Activated T-cell treated with anti-CD3 and anti-CD28 coated beads, Interleukin-2, amount 50 U/mL, for 1 hour (primary cell): Measurements from ENCODE around the gene AGBL4.
A peak's percentile ranks its signal among the peaks of the same experiment; 100 is the strongest.

ENCODE experiments used
- DNase-seq: peaks from one replicate; pipeline ENCODE4 v3.0.0-alpha.2; 2020

Gene AGBL4

DNA sequence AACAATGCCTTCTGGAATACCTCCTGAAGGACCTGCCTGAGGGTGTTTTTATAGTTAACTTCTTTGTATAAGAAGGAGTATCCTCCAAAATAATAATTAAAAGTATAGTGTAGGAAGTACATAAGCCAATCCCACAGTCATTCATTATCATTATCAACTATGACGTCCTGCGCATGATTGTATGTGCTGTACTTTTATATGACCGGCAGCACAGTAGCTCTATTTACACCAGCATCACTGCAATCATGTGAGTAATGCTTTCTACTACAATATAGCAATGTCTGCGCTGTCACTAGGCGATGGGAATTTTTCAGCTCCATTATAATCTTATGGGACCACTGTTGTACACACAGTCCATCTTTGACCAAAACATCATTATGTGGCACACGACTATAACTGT, 1319.0 kb downstream of the AGBL4 start:
- DNase-seq = no peak

DNA sequence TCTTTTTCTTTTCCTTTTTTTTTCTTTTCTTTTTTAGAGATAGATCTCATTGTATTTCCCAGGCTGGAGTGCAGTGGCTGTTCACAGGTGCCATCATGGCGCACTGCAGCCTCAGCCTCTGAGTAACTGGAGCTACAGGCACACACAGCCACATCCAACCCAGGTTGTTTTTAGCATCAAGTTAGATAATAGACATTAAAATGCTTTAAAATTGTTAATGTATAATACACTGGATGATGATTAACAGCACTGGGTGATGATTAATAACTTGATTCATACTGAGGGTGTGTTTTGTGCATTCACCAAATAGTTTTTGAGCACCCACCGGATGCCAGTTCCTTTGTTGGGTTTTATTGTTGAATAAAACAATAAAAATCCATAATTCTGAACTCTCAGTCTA, 1322.3 kb downstream of the AGBL4 start:
- no peak for DNase-seq

DNA sequence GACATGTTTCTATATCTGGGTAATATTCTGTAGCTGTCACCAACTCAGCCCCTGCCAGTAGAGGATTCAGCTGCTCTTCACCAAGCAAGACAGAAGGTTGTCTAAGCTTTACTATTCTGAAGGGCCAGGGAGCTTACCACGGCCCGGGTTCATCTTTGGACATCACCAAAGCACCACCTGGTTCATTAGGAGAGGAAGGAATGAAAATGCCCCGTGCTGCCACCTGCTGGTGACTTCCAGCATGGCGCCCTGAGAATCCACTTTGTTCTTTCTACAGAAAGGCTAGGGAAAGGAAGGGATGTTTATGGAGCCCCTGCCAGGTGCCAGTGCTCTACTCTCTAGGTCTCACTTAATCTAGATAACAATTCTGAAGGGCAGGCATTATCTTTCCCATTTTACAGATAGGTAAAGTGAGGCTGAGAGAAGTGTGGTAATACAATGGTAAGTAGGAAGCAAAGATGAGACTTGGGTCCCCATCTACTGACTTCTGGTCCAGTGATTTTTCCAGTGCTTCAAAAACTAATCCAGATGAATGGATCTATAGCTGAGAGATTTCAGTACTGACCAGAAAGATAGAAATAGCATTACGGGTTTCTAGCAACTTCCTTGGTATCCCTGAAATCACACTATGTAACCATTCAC, 1326.6 kb downstream of the AGBL4 start:
- peak; percentile 52 for DNase-seq

DNA sequence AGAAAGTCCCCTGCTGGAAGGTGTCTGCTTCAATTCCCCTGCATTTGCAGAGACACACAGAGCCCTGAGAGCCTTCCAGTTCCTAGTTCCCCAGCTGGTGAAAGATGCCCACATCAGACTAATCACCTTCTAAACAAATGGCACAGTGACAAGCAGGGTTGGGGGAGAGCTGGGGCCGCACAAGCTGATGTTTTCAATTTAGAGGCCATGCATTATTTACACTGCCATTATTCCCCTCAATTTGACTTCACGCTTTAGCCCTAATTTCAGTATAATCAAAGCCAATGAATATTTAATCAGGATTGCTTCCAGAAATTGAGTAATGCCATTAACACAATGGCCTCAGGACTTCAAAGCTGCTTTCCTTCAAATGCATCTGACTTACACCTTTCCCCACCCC, 1328.6 kb downstream of the AGBL4 start:
- DNase-seq = no peak

DNA sequence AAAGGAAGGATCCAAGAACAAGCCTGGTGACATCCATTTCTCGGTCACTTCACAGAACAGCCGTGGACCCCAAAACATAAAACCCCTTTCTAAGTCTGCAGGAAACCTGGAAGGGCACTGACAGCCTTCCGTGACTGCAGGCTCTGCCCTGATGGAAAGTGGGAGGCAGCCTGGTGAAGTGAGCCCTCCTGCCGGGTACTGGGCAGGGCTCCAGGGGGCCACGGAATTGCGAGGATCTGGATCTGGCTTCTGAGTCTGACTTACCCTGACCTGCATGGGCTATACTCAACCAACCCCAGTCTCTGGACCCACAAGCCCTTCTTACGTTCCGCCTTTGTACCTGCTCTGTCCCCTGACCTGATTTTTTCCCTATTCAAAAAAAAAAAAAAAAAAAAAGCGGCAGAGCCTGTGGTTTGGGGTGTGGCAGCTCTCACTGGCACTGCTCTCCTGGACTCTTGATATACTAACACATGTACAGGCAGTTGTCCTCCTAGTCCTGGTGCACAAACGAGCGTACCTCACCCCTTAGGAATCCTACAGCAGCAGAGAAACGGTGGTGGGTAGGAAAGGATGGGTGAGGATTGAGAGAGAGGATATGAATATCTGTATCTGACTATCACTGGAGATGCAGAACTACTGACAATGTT, 1330.0 kb downstream of the AGBL4 start:
- DNase-seq = no peak

DNA sequence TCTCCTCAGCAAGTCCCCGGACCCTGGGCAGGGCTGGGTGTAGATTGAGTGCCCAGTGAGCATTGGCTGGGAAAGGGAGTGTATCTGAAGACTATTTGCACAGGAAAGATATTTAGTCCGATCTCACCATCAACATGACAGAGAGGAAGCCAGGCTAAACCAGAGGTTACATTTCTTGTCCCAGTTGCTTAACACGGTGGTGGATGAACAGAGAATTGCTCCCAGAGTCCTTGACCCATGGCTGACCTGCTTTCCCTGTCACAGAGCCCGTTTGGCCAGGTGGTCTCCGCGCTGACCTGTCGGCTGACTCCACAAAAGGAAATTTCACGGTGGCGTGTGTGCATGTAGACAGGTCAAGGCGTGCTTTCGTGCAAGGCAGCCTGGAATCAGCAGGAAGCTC, 1330.6 kb downstream of the AGBL4 start:
- DNase-seq = no peak

DNA sequence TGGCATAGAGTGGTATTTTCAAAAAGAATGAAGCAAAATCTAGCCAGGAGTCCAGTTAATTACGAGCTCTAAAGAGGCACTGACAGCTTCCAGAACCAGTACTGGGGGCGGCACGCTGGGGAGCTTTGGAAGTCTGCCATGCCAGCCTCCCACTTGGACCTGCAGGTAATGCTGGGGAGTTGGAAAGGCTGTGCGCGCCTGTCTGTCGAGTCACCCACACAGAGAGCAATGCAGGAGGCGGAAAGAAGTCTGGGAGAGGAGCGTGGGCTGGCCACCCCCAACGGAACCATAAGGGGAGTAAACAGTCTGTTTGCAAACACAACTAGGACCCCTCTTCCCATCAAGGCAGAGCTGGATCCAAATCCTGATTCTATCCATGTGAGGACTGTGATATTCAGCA, 1331.5 kb downstream of the AGBL4 start:
- no peak for DNase-seq

DNA sequence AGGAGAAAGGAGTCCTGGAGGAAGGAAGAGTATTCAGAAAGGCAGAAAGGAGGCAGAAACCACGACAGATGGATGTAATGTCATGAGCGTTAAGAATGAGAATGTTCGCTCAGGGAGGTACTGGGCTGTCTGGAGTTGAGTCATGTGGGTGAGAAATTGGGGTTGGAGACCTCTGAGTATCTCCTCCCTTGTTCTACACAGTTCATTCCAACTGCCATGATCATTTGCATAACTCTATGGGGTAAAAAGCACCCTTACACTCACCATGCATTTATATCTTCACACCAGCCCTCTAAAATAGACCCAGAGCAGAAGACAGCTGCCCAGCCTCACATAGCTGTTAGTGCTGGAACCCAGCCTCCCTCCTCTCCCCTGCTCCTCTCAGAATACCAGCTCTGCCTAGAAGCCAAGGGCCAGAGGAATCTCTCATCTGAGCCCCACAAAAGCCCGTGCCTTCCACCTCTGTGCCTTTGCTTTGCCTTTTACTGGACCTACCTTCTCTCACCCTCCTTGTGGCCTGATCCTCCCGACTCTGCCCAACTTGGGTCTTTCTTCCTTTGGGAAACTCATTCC, 1332.2 kb downstream of the AGBL4 start:
- no peak for DNase-seq

DNA sequence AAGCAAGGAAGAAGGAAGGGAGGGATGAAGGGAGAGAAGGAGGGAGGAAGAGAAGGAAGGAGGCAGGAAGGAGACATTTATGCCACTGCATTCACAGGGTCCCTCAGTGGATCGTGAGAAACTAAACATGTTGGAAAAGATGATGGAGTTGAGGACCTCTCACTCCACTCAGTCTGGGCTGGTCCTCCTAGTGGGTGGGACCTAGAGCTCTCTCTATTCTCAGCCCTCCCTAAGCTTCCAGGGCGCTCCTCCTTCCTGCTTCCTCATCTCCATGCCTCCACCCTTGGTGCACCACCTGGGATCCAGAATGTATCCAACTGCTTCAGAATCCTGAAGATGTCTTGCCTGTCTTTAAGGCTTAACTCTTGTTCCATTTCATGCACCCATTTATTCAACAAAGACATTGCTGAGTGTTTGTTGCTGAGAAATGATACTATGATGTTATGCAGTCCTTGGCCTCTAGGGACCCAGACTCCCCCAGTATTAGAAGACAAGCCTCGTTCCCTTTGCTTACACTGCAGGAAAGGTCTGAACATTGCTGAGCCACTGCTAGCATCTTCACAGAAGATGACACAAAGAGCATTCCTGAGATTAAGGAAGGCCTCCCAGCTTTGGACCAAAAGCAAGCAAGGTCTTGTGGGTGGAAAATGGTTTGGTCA, 1335.5 kb downstream of the AGBL4 start:
- no peak for DNase-seq

DNA sequence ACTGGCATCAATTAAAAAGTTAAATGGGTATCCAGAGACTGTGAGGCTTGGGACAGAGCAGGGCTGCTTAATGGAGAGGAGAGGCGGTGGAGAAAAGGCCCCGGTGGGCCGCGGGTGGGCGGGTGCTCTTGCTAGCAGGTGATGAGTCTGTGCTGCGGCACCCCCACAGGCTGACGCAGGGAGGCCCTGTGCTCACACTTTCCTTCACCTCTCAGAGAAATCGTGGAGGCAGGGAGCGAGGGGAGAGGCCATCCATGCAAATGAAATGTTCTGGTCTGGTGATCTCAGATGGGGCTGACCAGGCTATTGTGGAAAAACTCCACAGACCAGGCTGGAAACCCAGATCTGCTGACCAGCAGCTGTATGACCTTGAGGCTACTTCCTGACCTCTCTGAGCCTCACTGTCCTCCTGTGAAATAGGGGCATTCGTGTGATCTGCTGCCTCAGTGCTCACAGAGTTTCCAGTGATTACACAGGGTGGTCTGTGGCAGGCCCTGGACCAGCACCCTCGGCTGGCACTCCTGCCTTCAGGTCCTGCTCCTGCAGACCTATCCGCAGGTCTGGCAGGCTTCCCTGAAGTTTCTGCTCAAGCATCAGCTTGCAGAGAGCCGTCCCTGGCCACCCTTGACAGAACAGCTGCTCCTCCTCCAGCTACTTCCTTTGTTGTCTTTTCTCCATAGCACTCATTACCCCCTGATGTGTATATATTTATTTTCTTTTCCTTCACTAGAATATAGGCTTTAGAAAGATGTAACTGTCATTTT, 1336.3 kb downstream of the AGBL4 start:
- DNase-seq = no peak

DNA sequence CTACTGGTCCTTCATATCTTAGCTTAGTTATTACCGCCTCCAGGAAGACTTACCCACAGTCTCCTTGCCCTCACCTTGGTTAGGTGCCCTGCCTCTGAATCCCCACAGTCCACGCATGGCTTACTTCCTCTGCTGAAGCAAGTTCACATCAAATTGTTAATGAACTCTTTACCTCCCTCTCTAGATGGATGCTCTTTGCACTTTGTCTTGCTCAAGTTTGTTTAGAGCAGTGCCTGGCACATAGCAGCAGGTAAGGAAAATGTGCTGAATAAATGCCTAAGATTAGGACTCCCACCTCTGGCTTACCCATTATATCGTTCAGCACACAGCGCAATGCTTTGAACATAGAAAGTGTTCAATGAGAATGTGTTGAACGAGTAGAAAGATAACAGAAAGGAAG, 1337.6 kb downstream of the AGBL4 start:
- DNase-seq = no peak

DNA sequence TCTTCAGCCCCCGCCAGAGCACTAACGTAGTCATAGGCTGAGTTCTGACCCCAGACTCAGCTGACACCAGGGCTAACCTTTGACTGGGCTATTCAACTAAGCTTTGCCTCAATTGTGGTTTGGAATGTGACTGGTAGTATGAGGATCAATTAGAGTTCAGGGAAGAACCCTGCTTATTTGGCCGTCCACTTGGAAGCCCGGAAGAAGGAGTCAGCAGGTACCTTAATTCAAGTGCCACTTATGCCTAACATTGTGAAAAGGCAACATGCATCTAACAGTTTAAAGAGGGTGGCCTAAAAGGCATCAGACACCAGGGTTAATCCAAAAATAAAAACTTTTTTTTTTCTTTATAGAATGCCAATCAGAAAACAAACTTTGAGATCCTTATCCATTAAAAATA, 1339.4 kb downstream of the AGBL4 start:
- no peak for DNase-seq

DNA sequence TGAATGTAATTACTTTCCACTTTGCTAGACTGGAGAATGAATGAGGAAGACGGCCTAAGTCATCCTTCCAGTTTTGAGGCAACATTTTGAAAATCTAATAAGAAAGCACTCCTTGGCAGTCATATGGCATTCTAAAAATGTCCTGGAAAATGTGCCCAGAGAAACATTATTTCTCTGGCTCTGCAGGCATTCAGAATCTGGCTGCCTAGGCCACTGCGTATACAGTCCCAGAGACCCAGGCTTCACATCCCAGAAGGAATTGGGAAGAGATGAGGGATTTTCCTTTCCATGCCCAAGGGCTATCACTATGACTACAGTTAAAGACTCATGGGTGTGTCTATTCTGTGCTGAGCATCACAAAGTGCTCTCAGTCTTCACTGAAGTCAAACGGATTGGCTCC, 1339.9 kb downstream of the AGBL4 start:
- DNase-seq = no peak

DNA sequence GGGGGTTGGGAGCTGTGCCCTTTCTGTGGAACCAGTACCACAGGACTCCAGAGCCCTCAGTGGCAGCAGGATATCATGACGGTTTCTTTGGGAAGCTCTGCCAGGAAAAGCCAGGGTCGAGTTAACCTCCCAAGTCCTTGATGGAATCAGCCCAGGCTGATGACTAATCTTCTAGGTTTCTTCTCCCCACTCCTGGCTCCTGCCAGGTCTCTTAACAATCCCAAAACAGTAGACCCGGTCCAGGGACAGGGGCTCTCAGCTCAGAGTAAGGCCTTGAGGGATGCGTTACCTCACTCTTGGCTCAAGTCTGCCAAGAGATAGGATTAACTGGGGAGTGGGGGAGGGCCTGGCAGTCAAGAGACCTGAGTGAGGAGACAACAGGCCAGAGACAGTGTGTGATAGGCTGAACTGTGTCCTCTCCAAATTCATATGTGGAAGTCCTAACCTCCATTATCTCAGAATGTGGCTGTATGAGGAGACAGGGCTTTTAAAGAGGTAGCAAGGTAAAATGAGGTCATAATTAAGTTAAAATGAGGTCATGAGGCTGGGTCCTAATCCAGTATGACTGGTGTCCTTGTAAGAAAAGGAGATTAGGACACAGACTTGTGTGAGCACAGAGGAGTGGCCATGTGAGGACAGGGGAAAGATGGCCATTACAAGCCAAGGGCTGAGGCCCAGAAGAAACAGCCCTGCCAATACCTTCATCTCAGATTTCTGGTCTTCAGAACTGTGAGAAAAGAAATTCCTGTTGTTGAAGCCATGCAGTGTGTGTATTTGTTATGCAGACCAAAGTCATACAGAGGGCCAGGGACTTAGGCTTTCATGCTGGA, 1342.1 kb downstream of the AGBL4 start:
- DNase-seq = no peak

DNA sequence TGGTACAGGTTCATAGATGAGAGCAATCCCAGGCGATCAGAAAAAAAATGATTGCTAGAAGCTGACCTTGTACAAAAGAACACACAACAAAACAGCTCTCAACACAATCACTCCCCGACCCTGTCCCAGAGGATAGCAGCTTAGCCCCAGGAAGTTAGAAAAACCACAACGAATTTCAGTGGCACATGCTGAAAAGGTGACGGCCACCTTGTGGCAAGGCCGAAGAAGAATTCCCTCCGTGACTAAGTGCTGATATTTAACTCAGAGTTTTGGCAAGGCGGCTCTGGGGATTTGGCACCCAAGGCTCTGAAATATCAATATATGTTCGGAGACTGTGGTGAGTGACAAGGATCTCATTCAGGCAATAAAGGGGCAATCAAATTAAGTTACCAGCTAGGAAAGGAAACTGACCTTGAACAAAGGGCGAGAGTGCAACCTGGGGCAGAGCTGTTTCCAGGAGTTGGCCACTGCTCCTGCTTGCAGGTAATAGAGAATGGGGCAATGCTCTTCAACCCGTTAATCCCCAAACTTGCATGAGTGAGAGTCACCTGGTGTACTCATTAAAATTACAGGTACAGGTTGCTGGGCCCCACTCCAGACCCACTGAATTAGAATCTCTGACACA, 1343.2 kb downstream of the AGBL4 start:
- DNase-seq = no peak

DNA sequence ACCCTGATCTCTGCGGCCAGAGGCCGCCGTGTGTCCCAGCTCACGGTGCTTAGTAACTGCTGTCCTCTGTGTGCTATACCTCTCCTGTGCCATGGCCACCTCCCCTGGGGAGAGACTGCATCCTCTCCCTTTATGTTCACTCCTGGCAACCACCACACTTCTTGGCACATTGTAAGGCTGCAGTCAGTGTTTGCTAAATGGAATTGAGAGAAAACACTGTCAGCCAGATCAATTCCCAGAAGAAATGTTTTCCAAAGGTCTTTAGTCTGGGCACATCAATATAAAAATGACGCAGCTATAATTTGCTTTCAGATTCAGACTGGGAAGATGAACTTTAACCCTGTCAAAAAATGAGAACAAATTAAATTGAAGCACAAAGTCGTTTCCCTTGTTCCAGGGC, 1343.9 kb downstream of the AGBL4 start:
- DNase-seq = no peak

DNA sequence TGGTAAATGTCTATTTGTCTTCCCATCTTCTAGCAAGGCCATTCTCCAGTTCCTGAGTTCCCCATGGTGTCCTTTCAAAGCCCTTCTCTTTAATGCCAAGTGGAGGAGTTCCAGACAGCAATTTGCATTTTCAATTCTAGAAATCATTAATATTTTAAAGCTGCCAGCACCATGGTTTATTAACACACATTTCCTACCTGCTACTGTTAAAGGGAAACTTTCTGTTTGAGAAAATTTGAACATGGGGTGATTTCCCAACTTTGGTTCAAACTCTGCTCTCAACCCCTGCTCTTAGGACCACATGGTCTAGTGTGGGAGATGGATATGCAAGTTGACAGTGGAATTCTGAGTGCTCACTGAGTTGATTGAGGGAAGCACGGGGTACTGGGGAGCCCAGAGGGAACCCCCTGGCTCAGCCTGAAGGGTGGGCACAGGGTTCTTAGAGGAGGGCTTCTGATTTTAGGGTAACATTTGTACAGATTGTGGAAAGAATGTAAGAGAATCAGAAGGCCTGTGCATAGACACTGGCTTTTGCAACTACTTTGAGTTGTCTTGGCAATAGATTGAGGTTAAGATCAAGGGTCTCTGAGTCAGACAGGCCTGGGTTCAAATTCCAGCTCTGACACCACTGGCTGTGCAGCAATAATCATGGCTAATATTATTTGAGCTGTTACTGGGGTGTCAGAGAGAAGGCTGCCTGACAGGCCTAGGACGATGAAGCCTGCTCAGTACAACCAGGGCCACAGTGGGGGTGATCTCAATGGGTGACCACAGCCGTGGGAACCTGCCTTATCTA, 1344.8 kb downstream of the AGBL4 start:
- DNase-seq = no peak

DNA sequence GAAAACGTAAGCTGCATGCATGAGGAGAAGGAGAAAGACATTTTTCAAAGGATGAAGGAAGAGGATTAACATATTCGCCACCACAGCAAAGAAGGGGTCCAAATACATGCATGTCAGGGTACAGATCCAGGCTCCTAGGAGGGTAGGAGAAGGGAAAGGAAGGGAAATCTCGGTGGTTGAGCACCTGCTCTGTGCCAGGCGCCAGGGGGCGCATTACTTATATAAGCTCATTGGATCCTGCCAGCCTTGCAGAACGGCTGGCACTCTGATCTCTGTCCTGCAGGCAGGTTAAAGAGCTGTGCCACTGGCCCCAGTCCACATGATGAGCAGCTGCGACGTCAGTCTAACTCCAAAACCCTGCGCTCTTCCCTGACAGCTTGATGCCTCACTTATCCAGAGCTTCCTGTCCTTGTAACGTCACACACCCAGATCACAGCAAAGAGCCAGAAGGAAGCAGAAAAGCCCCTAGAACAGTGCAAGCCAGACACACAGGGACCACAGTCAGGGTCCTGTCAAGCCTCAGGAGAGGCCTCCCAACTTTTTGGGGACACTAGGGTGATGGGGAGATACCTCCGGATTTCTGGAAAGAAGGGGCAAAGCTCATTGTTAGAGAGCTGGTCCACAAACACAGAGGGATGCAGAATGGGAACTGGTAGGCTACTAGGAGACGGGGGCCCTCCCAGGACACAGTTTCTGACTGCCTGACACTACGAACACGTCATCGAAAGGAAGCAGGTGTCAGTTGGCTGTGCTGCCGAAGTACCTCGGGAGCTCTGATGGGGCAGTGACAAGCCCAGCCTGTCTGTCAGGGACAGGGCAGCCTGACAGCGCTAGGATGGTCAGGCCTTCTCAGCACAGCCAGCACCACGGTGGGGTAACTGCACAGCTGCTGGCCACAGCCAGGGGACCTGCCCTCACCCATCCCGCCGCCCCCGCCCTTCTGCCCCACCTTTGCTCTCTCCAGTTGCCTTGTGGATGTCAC, 1346.2 kb downstream of the AGBL4 start:
- DNase-seq = peak; percentile 30

DNA sequence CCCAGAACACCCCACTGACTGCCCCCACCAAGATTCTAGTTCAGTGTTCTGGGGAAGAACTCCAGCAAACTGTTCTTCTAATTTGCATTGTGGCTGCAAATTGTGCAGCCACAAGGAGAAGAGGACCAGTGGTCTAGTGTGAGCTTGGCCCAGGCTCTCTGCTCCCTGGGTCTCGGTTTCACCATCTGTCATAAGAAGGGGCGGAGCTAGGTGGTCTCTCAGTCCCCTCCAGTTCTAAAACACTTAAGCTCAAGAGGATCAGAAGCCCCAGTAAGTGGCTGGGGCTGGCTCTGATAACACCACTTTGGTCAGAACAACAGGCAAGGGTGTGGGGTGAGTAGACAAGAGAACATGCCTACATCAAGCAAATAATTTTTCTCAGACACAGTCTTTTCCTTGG, 1346.9 kb downstream of the AGBL4 start:
- no peak for DNase-seq

DNA sequence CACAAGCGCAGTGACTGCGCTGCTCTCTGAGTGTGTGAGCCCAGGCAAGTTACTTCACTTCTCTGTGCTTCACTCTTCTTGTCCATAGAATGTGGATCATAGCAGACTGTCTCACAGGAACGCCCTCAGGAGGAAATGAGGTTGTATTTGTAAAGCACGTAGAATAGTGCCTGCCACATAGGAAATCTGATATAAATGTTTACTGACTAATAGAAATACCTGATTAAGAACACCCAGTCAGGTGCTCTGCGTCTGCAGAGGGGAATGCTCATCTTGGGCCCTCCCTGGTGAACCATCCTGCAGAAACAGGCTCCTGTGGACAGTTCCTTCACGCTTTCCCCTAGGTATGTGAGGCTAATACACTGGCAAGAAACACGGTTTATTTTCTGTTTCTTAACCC, 1347.4 kb downstream of the AGBL4 start:
- DNase-seq = no peak
